Panc1 (cell line): Measurements from ENCODE around the gene SPINT1.

Source experiments
- CTCF ChIP-seq: fragments of 450-650 bp; IDR thresholded peaks from 2 replicates; pipeline ENCODE4 v1.5.1; 2017; ENCODE audit warnings: mild to moderate bottlenecking
- POLR2AphosphoS5 ChIP-seq: IDR thresholded peaks from 2 replicates; pipeline ENCODE4 v1.6.1; 2012; ENCODE audit warnings: mild to moderate bottlenecking, low read depth, low read length, moderate library complexity

GRCh38 chr15:40894681-40895448, 51.0 kb downstream of the SPINT1 start:
- no peak for TF ChIP-seq CTCF
- TF ChIP-seq POLR2AphosphoS5, result no peak
